Measurements from ENCODE around the gene RBM48.

Gene RBM48

GRCh38 chr7:92506363-92506762 is 22.2 kb upstream of the RBM48 start:
- H3K27ac ChIP-seq (ENCODE audit: low read depth, low read length), result no peak overlapping the region
- H2BK5ac ChIP-seq (ENCODE audit: low read depth, low read length, poor library complexity), result no peak overlapping the region
- H3K79me1 ChIP-seq (ENCODE audit: low read length), result no peaks in the 10 kb centered on the region
- no peak overlapping the region for H3K9ac ChIP-seq (ENCODE audit: low read length)
- H3K4me1 ChIP-seq (ENCODE audit: control insufficient read depth in 1 of 2, insufficient read depth in 2 of 2, low read length in 2 of 2), result no peaks in the 10 kb centered on the region
- H3K4ac ChIP-seq (ENCODE audit: low read depth, low read length), result no peak overlapping the region
- DNase-seq, result no peak
- no peaks in the 10 kb centered on the region for H3K27me3 ChIP-seq (ENCODE audit: insufficient read depth, low read length)
- H2BK12ac ChIP-seq (ENCODE audit: low read length), result no peak overlapping the region
- no peak overlapping the region for H3K23ac ChIP-seq (ENCODE audit: low read length)
- no peak overlapping the region for H3K14ac ChIP-seq (ENCODE audit: low read length)
- no peak overlapping the region for H2AFZ ChIP-seq (ENCODE audit: insufficient read depth, low read length, poor library complexity)
- H4K8ac ChIP-seq (ENCODE audit: low read depth, low read length), result no peak overlapping the region
- H3K9me3 ChIP-seq (ENCODE audit: insufficient read depth, low read depth, low read length), result no peaks in the 10 kb centered on the region
- no peak overlapping the region for H4K91ac ChIP-seq (ENCODE audit: low read depth, low read length)
- no peaks in the 10 kb centered on the region for H3K79me2 ChIP-seq (ENCODE audit: control insufficient read depth, insufficient read depth, low read length, poor library complexity)
- H4K12ac ChIP-seq (ENCODE audit: low read depth, low read length), result no peak overlapping the region
- H2AK5ac ChIP-seq (ENCODE audit: low read length), result no peak overlapping the region
- H3K4me3 ChIP-seq (ENCODE audit: low read depth, low read length), result no peak overlapping the region
- H3K4me2 ChIP-seq (ENCODE audit: low read length), result no peak overlapping the region
- H3K36me3 ChIP-seq (ENCODE audit: control insufficient read depth in 1 of 2, insufficient read depth in 2 of 2, low read length in 2 of 2), result peaks cover 2 to 10% of the 10 kb centered on the region in 2 experiments
- no peak overlapping the region for H2BK120ac ChIP-seq (ENCODE audit: insufficient read depth, low read length, poor library complexity)
- WGBS (ENCODE audit: extremely low coverage, insufficient coverage, insufficient read length), result no CpG with 5 or more reads among the region's 2 CpGs
- no peak overlapping the region for H3K18ac ChIP-seq (ENCODE audit: low read length)

- Histone ChIP-seq H3K79me2 (ENCODE audit: control insufficient read depth, insufficient read depth, low read length, poor library complexity) (no peaks in the 10 kb centered on the region), H3K4me3 (ENCODE audit: low read depth, low read length) (no peak overlapping the region), H2BK120ac (ENCODE audit: insufficient read depth, low read length, poor library complexity) (no peak overlapping the region), H3K27ac (ENCODE audit: low read depth, low read length) (no peak overlapping the region), H3K9ac (ENCODE audit: low read length) (no peak overlapping the region), H2AFZ (ENCODE audit: insufficient read depth, low read length, poor library complexity) (no peak overlapping the region), H3K36me3 (ENCODE audit: control insufficient read depth in 1 of 2, insufficient read depth in 2 of 2, low read length in 2 of 2) (peaks cover 2 to 12% of the 10 kb centered on the region in 2 experiments), H2BK12ac (ENCODE audit: low read length) (no peak overlapping the region), H3K79me1 (ENCODE audit: low read length) (no peaks in the 10 kb centered on the region), H3K18ac (ENCODE audit: low read length) (no peak overlapping the region), H4K91ac (ENCODE audit: low read depth, low read length) (no peak overlapping the region), H3K14ac (ENCODE audit: low read length) (no peak overlapping the region), H4K12ac (ENCODE audit: low read depth, low read length) (no peak overlapping the region), H3K27me3 (ENCODE audit: insufficient read depth, low read length) (no peaks in the 10 kb centered on the region), H3K4me2 (ENCODE audit: low read length) (no peak overlapping the region), H2BK5ac (ENCODE audit: low read depth, low read length, poor library complexity) (no peak overlapping the region), H4K8ac (ENCODE audit: low read depth, low read length) (no peak overlapping the region), H3K4ac (ENCODE audit: low read depth, low read length) (no peak overlapping the region), H3K23ac (ENCODE audit: low read length) (no peak overlapping the region), H3K9me3 (ENCODE audit: insufficient read depth, low read depth, low read length) (no peaks in the 10 kb centered on the region), H3K4me1 (ENCODE audit: control insufficient read depth in 1 of 2, insufficient read depth in 2 of 2, low read length in 2 of 2) (no peaks in the 10 kb centered on the region), H2AK5ac (ENCODE audit: low read length) (no peak overlapping the region)
- no peak for DNase-seq
- WGBS (ENCODE audit: extremely low coverage, insufficient coverage, insufficient read length), result no CpG with 5 or more reads among the region's 5 CpGs
These were observed 19.6 kb upstream of the RBM48 start for GRCh38 chr7:92508946-92509345.

- WGBS (ENCODE audit: extremely low coverage, insufficient coverage, insufficient read length), result no CpG with 5 or more reads among the region's 3 CpGs
- H3K79me2 ChIP-seq (ENCODE audit: control insufficient read depth, insufficient read depth, low read length, poor library complexity), result no peaks in the 10 kb centered on the region
- H3K79me1 ChIP-seq (ENCODE audit: low read length), result no peaks in the 10 kb centered on the region
- DNase-seq, result no peak
- H2BK5ac ChIP-seq (ENCODE audit: low read depth, low read length, poor library complexity), result no peak overlapping the region
- H3K4me3 ChIP-seq (ENCODE audit: low read depth, low read length), result no peak overlapping the region
- no peak overlapping the region for H3K18ac ChIP-seq (ENCODE audit: low read length)
- H3K4ac ChIP-seq (ENCODE audit: low read depth, low read length), result no peak overlapping the region
- no peaks in the 10 kb centered on the region for H3K27me3 ChIP-seq (ENCODE audit: insufficient read depth, low read length)
- no peaks in the 10 kb centered on the region for H3K4me1 ChIP-seq (ENCODE audit: control insufficient read depth in 1 of 2, insufficient read depth in 2 of 2, low read length in 2 of 2)
- no peak overlapping the region for H3K23ac ChIP-seq (ENCODE audit: low read length)
- H4K91ac ChIP-seq (ENCODE audit: low read depth, low read length), result no peak overlapping the region
- H2BK12ac ChIP-seq (ENCODE audit: low read length), result no peak overlapping the region
- H4K12ac ChIP-seq (ENCODE audit: low read depth, low read length), result no peak overlapping the region
- H2BK120ac ChIP-seq (ENCODE audit: insufficient read depth, low read length, poor library complexity), result no peak overlapping the region
- no peak overlapping the region for H3K4me2 ChIP-seq (ENCODE audit: low read length)
- H3K9ac ChIP-seq (ENCODE audit: low read length), result no peak overlapping the region
- H2AK5ac ChIP-seq (ENCODE audit: low read length), result no peak overlapping the region
- H3K36me3 ChIP-seq (ENCODE audit: control insufficient read depth in 1 of 2, insufficient read depth in 2 of 2, low read length in 2 of 2), result peaks cover 4 to 7% of the 10 kb centered on the region in 2 experiments
- no peak overlapping the region for H3K27ac ChIP-seq (ENCODE audit: low read depth, low read length)
- no peaks in the 10 kb centered on the region for H3K9me3 ChIP-seq (ENCODE audit: insufficient read depth, low read depth, low read length)
- no peak overlapping the region for H2AFZ ChIP-seq (ENCODE audit: insufficient read depth, low read length, poor library complexity)
- H3K14ac ChIP-seq (ENCODE audit: low read length), result no peak overlapping the region
- no peak overlapping the region for H4K8ac ChIP-seq (ENCODE audit: low read depth, low read length)
These were observed 15.3 kb upstream of the RBM48 start for GRCh38 chr7:92513167-92513902.

GRCh38 chr7:92517631-92518030 is 11.0 kb upstream of the RBM48 start:
- no peak overlapping the region for H3K9ac ChIP-seq (ENCODE audit: low read length)
- no peaks in the 10 kb centered on the region for H3K79me2 ChIP-seq (ENCODE audit: control insufficient read depth, insufficient read depth, low read length, poor library complexity)
- H2AK5ac ChIP-seq (ENCODE audit: low read length), result no peak overlapping the region
- no peak overlapping the region for H2BK120ac ChIP-seq (ENCODE audit: insufficient read depth, low read length, poor library complexity)
- no peak overlapping the region for H2AFZ ChIP-seq (ENCODE audit: insufficient read depth, low read length, poor library complexity)
- no peak overlapping the region for H3K27ac ChIP-seq (ENCODE audit: low read depth, low read length)
- no peak overlapping the region for H4K8ac ChIP-seq (ENCODE audit: low read depth, low read length)
- no peaks in the 10 kb centered on the region for H3K4me1 ChIP-seq (ENCODE audit: control insufficient read depth in 1 of 2, insufficient read depth in 2 of 2, low read length in 2 of 2)
- H3K4ac ChIP-seq (ENCODE audit: low read depth, low read length), result no peak overlapping the region
- H3K4me3 ChIP-seq (ENCODE audit: low read depth, low read length), result no peak overlapping the region
- no peak overlapping the region for H2BK12ac ChIP-seq (ENCODE audit: low read length)
- DNase-seq, result no peak
- no peak overlapping the region for H4K91ac ChIP-seq (ENCODE audit: low read depth, low read length)
- H3K4me2 ChIP-seq (ENCODE audit: low read length), result no peak overlapping the region
- H3K79me1 ChIP-seq (ENCODE audit: low read length), result no peaks in the 10 kb centered on the region
- H3K27me3 ChIP-seq (ENCODE audit: insufficient read depth, low read length), result no peaks in the 10 kb centered on the region
- no peak overlapping the region for H3K14ac ChIP-seq (ENCODE audit: low read length)
- no peak overlapping the region for H3K23ac ChIP-seq (ENCODE audit: low read length)
- no peaks in the 10 kb centered on the region for H3K9me3 ChIP-seq (ENCODE audit: insufficient read depth, low read depth, low read length)
- no peak overlapping the region for H3K18ac ChIP-seq (ENCODE audit: low read length)
- WGBS (ENCODE audit: extremely low coverage, insufficient coverage, insufficient read length), result no CpG with 5 or more reads among the region's 3 CpGs
- no peak overlapping the region for H4K12ac ChIP-seq (ENCODE audit: low read depth, low read length)
- H3K36me3 ChIP-seq (ENCODE audit: control insufficient read depth in 1 of 2, insufficient read depth in 2 of 2, low read length in 2 of 2), result peaks cover 2 to 5% of the 10 kb centered on the region in 2 experiments
- no peak overlapping the region for H2BK5ac ChIP-seq (ENCODE audit: low read depth, low read length, poor library complexity)

All from trophoblast cell (in vitro differentiated cells and primary cell).